Hepatic stellate cell (primary cell): ENCODE data around the gene LIMK1.
A peak's percentile ranks its signal among the peaks of the same experiment; 100 is the strongest.
"Not testable (repeated sequence)": the region's sequence is repeated elsewhere in the genome, so short reads cannot be mapped to it uniquely, and the experiment has no call there.

Experiments
- DNase-seq: peaks from one replicate; pipeline ENCODE4 v3.0.0; 2011; ENCODE audit warnings: low spot score

LIMK1 gene

GRCh38 chr7:74084722-74085578 lies 1.3 kb downstream of the LIMK1 start:
- no peak for DNase-seq

GRCh38 chr7:74087791-74088453 lies 4.3 kb downstream of the LIMK1 start:
- DNase-seq, result no peak

- DNase-seq, result no peak
Observed at GRCh38 chr7:74092321-74092963, 8.8 kb downstream of the LIMK1 start.

- peak; percentile 54 for DNase-seq
Observed at GRCh38 chr7:74092964-74093471, 9.4 kb downstream of the LIMK1 start.

GRCh38 chr7:74093671-74094223 lies 10.1 kb downstream of the LIMK1 start:
- no peak for DNase-seq

- peak; percentile 96 for DNase-seq
Observed at GRCh38 chr7:74094224-74095101, 10.9 kb downstream of the LIMK1 start.

GRCh38 chr7:74095135-74095534 lies 11.5 kb downstream of the LIMK1 start:
- no peak for DNase-seq

- no peak for DNase-seq
Observed at GRCh38 chr7:74097937-74098614, 14.5 kb downstream of the LIMK1 start.

- DNase-seq, result no peak
Observed at GRCh38 chr7:74099031-74099430, 15.4 kb downstream of the LIMK1 start.

- DNase-seq, result no peak
Observed at GRCh38 chr7:74101061-74101681, 17.6 kb downstream of the LIMK1 start.

GRCh38 chr7:74103219-74103772 lies 19.7 kb downstream of the LIMK1 start:
- DNase-seq, result no peak

GRCh38 chr7:74104702-74105101 lies 21.1 kb downstream of the LIMK1 start:
- DNase-seq, result no peak

GRCh38 chr7:74105992-74106391 lies 22.4 kb downstream of the LIMK1 start:
- DNase-seq, result no peak

GRCh38 chr7:74106846-74107245 lies 23.2 kb downstream of the LIMK1 start:
- DNase-seq, result no peak

GRCh38 chr7:74115326-74115725 lies 31.7 kb downstream of the LIMK1 start:
- no peak for DNase-seq

GRCh38 chr7:74116356-74116755 lies 32.8 kb downstream of the LIMK1 start:
- no peak for DNase-seq

- no peak for DNase-seq
Observed at GRCh38 chr7:74119831-74120230, 36.2 kb downstream of the LIMK1 start.

GRCh38 chr7:74121401-74122249 lies 38.0 kb downstream of the LIMK1 start:
- no peak for DNase-seq

- DNase-seq, result not testable (repeated sequence)
Observed at GRCh38 chr7:74123892-74124291, 40.3 kb downstream of the LIMK1 start.
